ENCODE measurements around the gene PDE4D.

The PDE4D gene

GRCh38 chr5:59051951-59052350, 841.6 kb downstream of the PDE4D start:
- no peak for DNase-seq

GRCh38 chr5:59049095-59049494, 844.4 kb downstream of the PDE4D start:
- no peak for DNase-seq

GRCh38 chr5:59042201-59043055, 851.1 kb downstream of the PDE4D start:
- DNase-seq, result no peak

GRCh38 chr5:59041355-59041754, 852.2 kb downstream of the PDE4D start:
- no peak for DNase-seq

GRCh38 chr5:59040804-59041201, 852.7 kb downstream of the PDE4D start:
- no peak for DNase-seq

GRCh38 chr5:59040024-59040803, 853.3 kb downstream of the PDE4D start:
- no peak for DNase-seq

- DNase-seq, result no peak
Observed at GRCh38 chr5:59039296-59040023, 854.1 kb downstream of the PDE4D start.

GRCh38 chr5:59038798-59039295, 854.7 kb downstream of the PDE4D start:
- DNase-seq, result no peak

- no peak for DNase-seq
Observed at GRCh38 chr5:59037941-59038797, 855.4 kb downstream of the PDE4D start.

GRCh38 chr5:59037453-59037852, 856.1 kb downstream of the PDE4D start:
- no peak for DNase-seq

GRCh38 chr5:59037041-59037440, 856.5 kb downstream of the PDE4D start:
- no peak for DNase-seq

GRCh38 chr5:59036274-59036961, 857.1 kb downstream of the PDE4D start:
- DNase-seq, result no peak

GRCh38 chr5:59035681-59036080, 857.8 kb downstream of the PDE4D start:
- no peak for DNase-seq

GRCh38 chr5:59034498-59035186, 858.9 kb downstream of the PDE4D start:
- peak; percentile 37 for DNase-seq

- DNase-seq, result no peak
Observed at GRCh38 chr5:59027145-59027907, 866.2 kb downstream of the PDE4D start.

- no peak for DNase-seq
Observed at GRCh38 chr5:59025734-59026133, 867.8 kb downstream of the PDE4D start.

GRCh38 chr5:59021837-59022514, 871.5 kb downstream of the PDE4D start:
- peak; percentile 63 for DNase-seq

- peak; percentile 69 for DNase-seq
Observed at GRCh38 chr5:59021286-59021673, 872.2 kb downstream of the PDE4D start.

GRCh38 chr5:59020611-59021285, 872.8 kb downstream of the PDE4D start:
- no peak for DNase-seq

All from NCI-H2029 treated with DMSO at 0.1 percent for 48 hours (cell line).